SK-N-SH (cell line): Measurements from ENCODE around the gene MS4A15.

Source experiments
- CHD2 ChIP-seq: fragments of 150-350 bp; IDR thresholded peaks from 2 replicates; pipeline ENCODE4 v1.6.1; 2018; ENCODE audit warnings: low read length; ENCODE audit not compliant: partially characterized antibody
- FOXJ3 ChIP-seq: sonication (generic); formaldehyde crosslinking; IDR thresholded peaks from 2 replicates; pipeline ENCODE4 v1.5.1; 2020; ENCODE audit warnings: mild to moderate bottlenecking, missing genetic modification reagents
- JUND ChIP-seq: IDR thresholded peaks from 2 replicates; pipeline ENCODE4 v1.4.0; 2012
- MEF2A ChIP-seq: IDR thresholded peaks from 2 replicates; pipeline ENCODE4 v1.4.0; 2012; ENCODE audit warnings: low read depth, borderline replicate concordance
- POLR2AphosphoS5 ChIP-seq: IDR thresholded peaks from 2 replicates; pipeline ENCODE4 v1.6.1; 2012; ENCODE audit warnings: low read depth, low read length
- RCOR1 ChIP-seq: fragments of 150-350 bp; IDR thresholded peaks from 2 replicates; pipeline ENCODE4 v1.6.1; 2017; ENCODE audit warnings: antibody characterized with exemption, low read length
- RXRA ChIP-seq: IDR thresholded peaks from 2 replicates; pipeline ENCODE4 v1.4.0; 2012; ENCODE audit warnings: low read depth, mild to moderate bottlenecking, borderline replicate concordance
- SIN3A ChIP-seq: IDR thresholded peaks from 2 replicates; pipeline ENCODE4 v1.6.1; 2012; ENCODE audit warnings: low read depth, mild to moderate bottlenecking, low read length, moderate library complexity, borderline replicate concordance
- TAF1 ChIP-seq: IDR thresholded peaks from 2 replicates; pipeline ENCODE4 v1.6.1; 2012; ENCODE audit warnings: low read depth, mild to moderate bottlenecking, low read length, moderate library complexity, borderline replicate concordance
- TCF12 ChIP-seq: IDR thresholded peaks from 2 replicates; pipeline ENCODE4 v1.4.0; 2012
- YY1 ChIP-seq: IDR thresholded peaks from 2 replicates; pipeline ENCODE4 v1.4.0; 2012; ENCODE audit warnings: low read depth, mild to moderate bottlenecking
- TF ChIP-seq, protein P1 (sequence below): fragments of 200-600 bp; sonication (generic); IDR thresholded peaks from 2 replicates; pipeline ENCODE4 v1.6.1; 2017; ENCODE audit warnings: antibody characterized with exemption, mild to moderate bottlenecking, moderate library complexity
- TF ChIP-seq, protein P2 (sequence below): IDR thresholded peaks from 2 replicates; pipeline ENCODE4 v1.4.0; 2012; ENCODE audit warnings: low read depth

DNA sequence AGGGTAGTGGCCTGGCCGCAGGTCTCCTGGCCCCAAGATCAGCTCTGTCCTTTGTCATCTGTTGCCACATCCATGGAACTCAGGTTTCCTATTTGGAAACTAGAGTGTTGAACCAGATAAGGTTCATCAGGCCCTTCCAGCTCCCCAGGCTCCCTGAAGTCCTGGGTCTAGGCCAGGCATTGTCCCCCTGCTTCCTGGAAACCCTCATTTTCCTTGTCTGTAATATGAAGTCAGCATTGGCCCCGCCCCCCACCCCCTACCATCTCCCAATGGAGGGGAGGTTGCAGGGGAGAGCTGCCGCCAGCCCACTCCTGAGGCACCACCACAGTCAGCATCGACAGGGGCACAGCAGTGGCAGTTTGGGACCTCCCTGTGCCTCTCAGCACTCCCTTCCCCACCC lies 19.5 kb downstream of the MS4A15 start:
- TF ChIP-seq RXRA: no peak
- no peak for TF ChIP-seq YY1
- no peak for TF ChIP-seq POLR2AphosphoS5
- TF ChIP-seq, protein P1, sequence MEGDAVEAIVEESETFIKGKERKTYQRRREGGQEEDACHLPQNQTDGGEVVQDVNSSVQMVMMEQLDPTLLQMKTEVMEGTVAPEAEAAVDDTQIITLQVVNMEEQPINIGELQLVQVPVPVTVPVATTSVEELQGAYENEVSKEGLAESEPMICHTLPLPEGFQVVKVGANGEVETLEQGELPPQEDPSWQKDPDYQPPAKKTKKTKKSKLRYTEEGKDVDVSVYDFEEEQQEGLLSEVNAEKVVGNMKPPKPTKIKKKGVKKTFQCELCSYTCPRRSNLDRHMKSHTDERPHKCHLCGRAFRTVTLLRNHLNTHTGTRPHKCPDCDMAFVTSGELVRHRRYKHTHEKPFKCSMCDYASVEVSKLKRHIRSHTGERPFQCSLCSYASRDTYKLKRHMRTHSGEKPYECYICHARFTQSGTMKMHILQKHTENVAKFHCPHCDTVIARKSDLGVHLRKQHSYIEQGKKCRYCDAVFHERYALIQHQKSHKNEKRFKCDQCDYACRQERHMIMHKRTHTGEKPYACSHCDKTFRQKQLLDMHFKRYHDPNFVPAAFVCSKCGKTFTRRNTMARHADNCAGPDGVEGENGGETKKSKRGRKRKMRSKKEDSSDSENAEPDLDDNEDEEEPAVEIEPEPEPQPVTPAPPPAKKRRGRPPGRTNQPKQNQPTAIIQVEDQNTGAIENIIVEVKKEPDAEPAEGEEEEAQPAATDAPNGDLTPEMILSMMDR: no peak
- TF ChIP-seq, protein P2, sequence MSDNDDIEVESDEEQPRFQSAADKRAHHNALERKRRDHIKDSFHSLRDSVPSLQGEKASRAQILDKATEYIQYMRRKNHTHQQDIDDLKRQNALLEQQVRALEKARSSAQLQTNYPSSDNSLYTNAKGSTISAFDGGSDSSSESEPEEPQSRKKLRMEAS: no peak
- no peak for TF ChIP-seq JUND
- no peak for TF ChIP-seq TAF1
- TF ChIP-seq CHD2: no peak
- TF ChIP-seq RCOR1: no peak
- TF ChIP-seq MEF2A: no peak
- TF ChIP-seq FOXJ3: no peak
- no peak for TF ChIP-seq TCF12
- TF ChIP-seq SIN3A: no peak
